22Rv1 (cell line): ENCODE data around the gene FOXS1.

Experiments used
- CTCF ChIP-seq: fragments of 450-650 bp; IDR thresholded peaks from 2 replicates; pipeline ENCODE4 v1.5.1; 2017; ENCODE audit warnings: mild to moderate bottlenecking
- ZFX ChIP-seq: fragments of 450-650 bp; IDR thresholded peaks from 2 replicates; pipeline ENCODE4 v1.6.1; 2017; ENCODE audit warnings: antibody characterized with exemption, borderline replicate concordance

GRCh38 chr20:31820228-31820627, 25.2 kb downstream of the FOXS1 start:
- no peak for TF ChIP-seq CTCF
- no peak for TF ChIP-seq ZFX
